Activated T-helper 2 cell treated with anti-CD3 and anti-CD28 coated beads, Interferon-gamma antibody, Interleukin-2, Interleukin-4, amounts not matched to agents 10 μg/mL and 5 μg/mL and 100 μg/mL, durations not matched to agents 14 hours and 24 hours and 36 hours (primary cell): ENCODE data around the gene MBOAT7. TPM values are rescaled to one million over a fixed set of nuclear protein-coding genes. Genes with fewer than 3 reads are reported as not detected.
A peak's percentile ranks its signal among the peaks of the same experiment; 100 is the strongest.
"Not testable (repeated sequence)": the region's sequence is repeated elsewhere in the genome, so short reads cannot be mapped to it uniquely, and the experiment has no call there.

ENCODE experiments used
- DNase-seq: peaks from one replicate; pipeline ENCODE4 v3.0.0; 2021; ENCODE audit warnings: low spot score
- H3K27ac Mint-ChIP-seq: one replicate; pipeline ENCODE4 v1.8.0; 2021; ENCODE audit warnings: mixed read lengths
- H3K27me3 Mint-ChIP-seq: one replicate; pipeline ENCODE4 v1.8.0; 2021; ENCODE audit warnings: low read depth, mixed read lengths
- H3K36me3 Mint-ChIP-seq: one replicate; pipeline ENCODE4 v1.8.0; 2021; ENCODE audit warnings: low read depth, mixed read lengths
- H3K4me1 Mint-ChIP-seq: one replicate; pipeline ENCODE4 v1.8.0; 2021; ENCODE audit warnings: low read depth, mixed read lengths
- H3K4me3 Mint-ChIP-seq: one replicate; pipeline ENCODE4 v1.8.0; 2021; ENCODE audit warnings: low read depth, mild to moderate bottlenecking, moderate library complexity, mixed read lengths
- H3K9me3 Mint-ChIP-seq: one replicate; pipeline ENCODE4 v1.8.0; 2021; ENCODE audit warnings: mixed read lengths
- intact Hi-C: fragments of 100-400 bp; cut with micrococcal nuclease; formaldehyde crosslinking; loops from one replicate; pipeline ENCODE4 v1.15.1; 2023
- total RNA-seq: library from RNA; stranded (reverse); gene quantifications from 2 replicates; pipeline ENCODE4 v1.2.3, GENCODE V29; 2022

Gene MBOAT7
- total RNA-seq, 1 donor from 2014 or later: 311 TPM

- no peak for DNase-seq
- intact Hi-C loops: loop anchor here (5.0 kb wide), 1 partner anchor 325 kb away; the partner anchor contains the start of gene MYADM
- peaks cover 22% of the 10 kb centered on the region for H3K4me1 Mint-ChIP-seq
- H3K4me3 Mint-ChIP-seq: peak overlapping the region; percentile 85
- H3K36me3 Mint-ChIP-seq: peaks cover 30% of the 10 kb centered on the region
- H3K27ac Mint-ChIP-seq: peak overlapping the region; percentile 63
- no peaks in the 10 kb centered on the region for H3K9me3 Mint-ChIP-seq
- no peaks in the 10 kb centered on the region for H3K27me3 Mint-ChIP-seq
These were observed 2.6 kb upstream of the MBOAT7 start for GRCh38 chr19:54191811-54192453.

GRCh38 chr19:54191011-54191810 lies 1.8 kb upstream of the MBOAT7 start, which contains the start of gene TSEN34:
Gene TSEN34, plus strand, starts transcription at chr19:54191308. Its CDS starts 57 bp downstream, at chr19:54191365.
- Mint-ChIP-seq H3K36me3 (peaks cover 37% of the 10 kb centered on the region), H3K4me1 (peaks cover 23% of the 10 kb centered on the region), H3K27ac (peak within 1 kb of the TSS; percentile 98), H3K4me3 (peak within 1 kb of the TSS; percentile 89), H3K27me3 (no peaks in the 10 kb centered on the region), H3K9me3 (no peaks in the 10 kb centered on the region)
- intact Hi-C loops: loop anchor here (5.0 kb wide), 1 partner anchor 324 kb away; the partner anchor contains the start of gene MYADM
- DNase-seq: no peak

GRCh38 chr19:54190503-54191010 lies 1.2 kb upstream of the MBOAT7 start:
- Mint-ChIP-seq H3K9me3 (no peaks in the 10 kb centered on the region), H3K27me3 (no peaks in the 10 kb centered on the region), H3K36me3 (peaks cover 40% of the 10 kb centered on the region), H3K4me3 (peak overlapping the region; percentile 89), H3K4me1 (peaks cover 23% of the 10 kb centered on the region), H3K27ac (peak overlapping the region; percentile 98)
- intact Hi-C loops: loop anchor here (1.0 to 5.0 kb wide), 4 partner anchors 10 to 323 kb away; partner anchors contain the start of genes CNOT3, LENG1, MYADM and RPS9
- peak; percentile 100 for DNase-seq

GRCh38 chr19:54189735-54190502 lies 539 bp upstream of the MBOAT7 start:
- Mint-ChIP-seq H3K27ac (peak overlapping the region; percentile 98), H3K27me3 (no peaks in the 10 kb centered on the region), H3K9me3 (no peaks in the 10 kb centered on the region), H3K4me1 (peaks cover 26% of the 10 kb centered on the region), H3K4me3 (peak overlapping the region; percentile 89), H3K36me3 (peaks cover 39% of the 10 kb centered on the region)
- intact Hi-C loops: loop anchor here (1.0 to 5.0 kb wide), 4 partner anchors 10 to 323 kb away; partner anchors contain the start of genes CNOT3, LENG1, MYADM and RPS9
- peak; percentile 100 for DNase-seq

GRCh38 chr19:54188215-54188871 lies 1.0 kb downstream of the MBOAT7 start:
- Mint-ChIP-seq H3K9me3 (no peaks in the 10 kb centered on the region), H3K27me3 (no peaks in the 10 kb centered on the region), H3K4me3 (peak overlapping the region; percentile 89), H3K27ac (peak overlapping the region; percentile 96), H3K4me1 (peaks cover 29% of the 10 kb centered on the region), H3K36me3 (peaks cover 43% of the 10 kb centered on the region)
- DNase-seq: peak; percentile 69
- intact Hi-C loops: loop anchor here (1.0 kb wide), 1 partner anchor 22 kb away; no protein-coding TSS in a partner anchor

GRCh38 chr19:54186934-54187381 lies 2.4 kb downstream of the MBOAT7 start:
- Mint-ChIP-seq H3K4me1 (peaks cover 21% of the 10 kb centered on the region), H3K27me3 (no peaks in the 10 kb centered on the region), H3K4me3 (peak overlapping the region; percentile 89), H3K27ac (peak overlapping the region; percentile 96), H3K9me3 (no peaks in the 10 kb centered on the region), H3K36me3 (peaks cover 46% of the 10 kb centered on the region)
- intact Hi-C loops: no loop called here
- no peak for DNase-seq

GRCh38 chr19:54186351-54186750 lies 3.0 kb downstream of the MBOAT7 start:
- H3K27me3 Mint-ChIP-seq: no peaks in the 10 kb centered on the region
- peaks cover 16% of the 10 kb centered on the region for H3K4me1 Mint-ChIP-seq
- DNase-seq: no peak
- no peak overlapping the region for H3K4me3 Mint-ChIP-seq
- H3K9me3 Mint-ChIP-seq: no peaks in the 10 kb centered on the region
- peak overlapping the region; percentile 96 for H3K27ac Mint-ChIP-seq
- intact Hi-C loops: no loop called here
- H3K36me3 Mint-ChIP-seq: peaks cover 47% of the 10 kb centered on the region

- intact Hi-C loops: no loop called here
- Mint-ChIP-seq H3K36me3 (peaks cover 70% of the 10 kb centered on the region), H3K4me3 (no peak overlapping the region), H3K27ac (no peak overlapping the region), H3K9me3 (no peaks in the 10 kb centered on the region), H3K4me1 (peaks cover 16% of the 10 kb centered on the region), H3K27me3 (no peaks in the 10 kb centered on the region)
- DNase-seq: no peak
These were observed 5.9 kb downstream of the MBOAT7 start for GRCh38 chr19:54183431-54183830.

- H3K9me3 Mint-ChIP-seq, H3K27me3 Mint-ChIP-seq: not testable (repeated sequence)
These were observed 7.5 kb downstream of the MBOAT7 start for GRCh38 chr19:54181894-54182293.

GRCh38 chr19:54180691-54181091 lies 8.7 kb downstream of the MBOAT7 start:
- no peak for DNase-seq
- H3K4me1 Mint-ChIP-seq: peaks cover 7% of the 10 kb centered on the region
- H3K27ac Mint-ChIP-seq: no peak overlapping the region
- intact Hi-C loops: no loop called here
- H3K27me3 Mint-ChIP-seq: no peaks in the 10 kb centered on the region
- H3K36me3 Mint-ChIP-seq: peaks cover 57% of the 10 kb centered on the region
- H3K4me3 Mint-ChIP-seq: no peak overlapping the region
- no peaks in the 10 kb centered on the region for H3K9me3 Mint-ChIP-seq

More at GRCh38 chr19:54181894-54182293, 7.5 kb downstream of the MBOAT7 start:
- DNase-seq, H3K27ac Mint-ChIP-seq, intact Hi-C loops, H3K4me1 Mint-ChIP-seq, H3K4me3 Mint-ChIP-seq: not testable (repeated sequence)
- H3K36me3 Mint-ChIP-seq: peaks cover 62% of the 10 kb centered on the region

- intact Hi-C loops: no loop called here
- peaks cover 4% of the 10 kb centered on the region for H3K4me1 Mint-ChIP-seq
- no peaks in the 10 kb centered on the region for H3K27me3 Mint-ChIP-seq
- no peak overlapping the region for H3K4me3 Mint-ChIP-seq
- DNase-seq: no peak
- H3K36me3 Mint-ChIP-seq: peaks cover 51% of the 10 kb centered on the region
- no peak overlapping the region for H3K27ac Mint-ChIP-seq
- H3K9me3 Mint-ChIP-seq: no peaks in the 10 kb centered on the region
These were observed 9.4 kb downstream of the MBOAT7 start for GRCh38 chr19:54179921-54180461.
